HG03342 (cell line): ENCODE data around the gene RNF138.
"Not testable (repeated sequence)": the region's sequence is repeated elsewhere in the genome, so short reads cannot be mapped to it uniquely, and the experiment has no call there.

Experiments
- ATAC-seq: cut with Tn5 transposase; IDR thresholded peaks from one replicate; pipeline ENCODE4 v1.9.1; 2021; ENCODE audit warnings: mild to moderate bottlenecking, moderate library complexity; ENCODE audit not compliant: unreplicated experiment

RNF138 gene

DNA sequence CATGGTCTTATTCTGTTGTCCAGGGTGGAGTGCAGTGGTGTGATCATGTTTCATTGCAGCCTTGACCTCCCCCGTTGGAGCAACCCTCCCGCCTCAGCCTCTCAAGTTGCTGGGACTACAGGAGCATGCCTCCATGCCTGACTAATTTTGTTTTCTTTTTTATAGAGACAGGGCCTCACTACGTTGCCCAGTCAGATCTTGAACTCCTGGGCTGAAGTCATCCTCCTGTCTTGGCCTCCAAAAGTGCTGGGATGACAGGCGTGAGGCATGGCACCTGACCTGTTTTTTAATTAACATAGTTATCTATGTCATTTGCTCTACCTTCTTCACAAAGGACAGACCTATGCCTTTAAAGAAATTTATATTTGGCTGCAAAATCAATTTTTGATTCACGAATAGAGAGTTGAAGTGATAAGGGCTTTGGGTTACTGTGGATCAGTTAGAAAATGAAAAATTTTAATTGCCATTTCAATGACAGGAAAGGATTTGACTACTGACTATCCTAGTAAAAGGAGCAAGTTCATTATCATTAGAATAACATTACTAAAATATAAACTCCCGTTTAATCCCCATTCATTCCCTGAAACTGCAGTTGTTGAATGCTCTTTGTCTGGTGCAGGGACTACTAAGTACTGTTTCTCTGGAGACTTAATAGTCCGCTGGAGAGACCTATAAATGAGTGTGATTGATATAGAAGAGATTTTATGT, 3.7 kb downstream of the RNF138 start:
- no peak for ATAC-seq

- ATAC-seq: no peak
Observed at GRCh38 chr18:32095900-32096229, 4.2 kb downstream of the RNF138 start.

DNA sequence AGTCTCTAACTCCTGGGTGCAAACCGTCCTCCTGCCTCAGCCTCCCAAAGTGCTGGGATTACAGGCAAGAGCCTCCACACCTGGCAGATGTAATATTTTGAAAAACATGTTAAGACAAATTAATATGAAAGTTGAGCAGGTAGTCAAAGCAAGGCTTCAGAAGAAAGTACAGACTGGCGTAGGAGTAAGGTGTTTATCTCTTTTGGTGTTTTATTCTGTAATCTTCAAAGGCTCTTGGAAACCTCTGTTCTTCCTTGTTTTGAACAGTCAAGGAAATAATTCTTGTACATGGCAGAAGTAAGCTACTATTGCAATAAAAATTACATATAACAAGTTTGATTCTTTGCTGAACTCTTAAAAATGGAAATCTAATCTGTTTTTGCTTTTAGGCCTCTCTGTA, 5.3 kb downstream of the RNF138 start:
- ATAC-seq: no peak

DNA sequence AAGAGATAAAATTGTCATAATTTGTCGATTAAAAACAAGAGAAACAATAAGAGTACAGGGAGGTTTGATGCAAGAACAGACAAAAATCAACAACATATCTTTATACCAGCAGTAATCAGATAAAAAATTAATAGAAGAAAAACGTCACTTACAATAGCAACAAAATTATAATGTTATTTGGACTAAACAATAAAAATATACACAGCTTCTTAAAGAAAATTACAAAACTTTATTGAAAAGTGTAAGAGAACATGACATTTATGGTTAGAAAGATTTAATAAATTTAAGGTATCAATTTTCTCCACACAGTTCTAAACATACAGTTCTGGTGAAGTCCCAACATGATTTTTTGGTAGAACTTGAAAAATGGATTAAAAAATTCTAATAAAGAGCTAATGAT, 12.8 kb downstream of the RNF138 start:
- no peak for ATAC-seq

- ATAC-seq: no peak
Observed at GRCh38 chr18:32110005-32110404, 18.3 kb downstream of the RNF138 start.

DNA sequence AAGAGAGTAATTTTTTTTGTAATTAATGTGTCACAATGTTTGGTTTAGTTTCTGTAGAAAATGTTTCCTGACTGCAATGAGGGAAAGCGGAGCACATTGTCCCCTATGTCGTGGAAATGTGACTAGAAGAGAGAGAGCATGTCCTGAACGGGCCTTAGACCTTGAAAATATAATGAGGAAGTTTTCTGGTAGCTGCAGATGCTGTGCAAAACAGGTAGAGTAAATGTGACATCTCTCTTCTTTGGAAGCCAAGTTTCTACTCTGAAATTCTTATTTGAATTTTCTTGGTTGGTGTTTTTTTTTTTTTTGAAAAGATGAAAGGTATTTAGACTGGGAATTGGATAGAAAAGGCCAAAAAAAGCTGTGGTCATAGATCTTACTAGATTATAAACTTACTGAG, 20.0 kb downstream of the RNF138 start:
- no peak for ATAC-seq

DNA sequence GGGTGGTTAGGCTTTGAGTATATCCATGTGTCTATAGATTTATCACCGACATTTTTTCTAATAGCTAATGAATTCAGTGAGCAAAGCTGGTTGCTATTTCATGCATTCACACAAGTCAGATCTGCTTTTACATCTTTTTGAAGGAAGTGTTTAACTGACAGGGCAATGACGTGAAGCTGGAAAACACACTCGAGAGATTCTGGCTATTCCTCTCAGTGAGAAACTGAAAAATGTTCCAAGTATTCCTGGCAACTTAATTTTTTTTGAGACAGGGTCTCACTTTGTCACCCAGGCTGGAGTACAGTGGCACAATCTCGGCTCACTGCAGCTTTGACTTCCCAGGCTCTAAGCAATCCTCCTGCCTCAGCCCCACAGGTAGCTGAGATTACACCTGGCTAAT, 21.2 kb downstream of the RNF138 start:
- no peak for ATAC-seq

- no peak for ATAC-seq
Observed at GRCh38 chr18:32114293-32114942, 22.7 kb downstream of the RNF138 start.

GRCh38 chr18:32122039-32122438, 30.4 kb downstream of the RNF138 start:
- no peak for ATAC-seq

- no peak for ATAC-seq
Observed at GRCh38 chr18:32126538-32126937, 34.9 kb downstream of the RNF138 start.

- ATAC-seq: no peak
Observed at GRCh38 chr18:32135625-32136024, 44.0 kb downstream of the RNF138 start.

- no peak for ATAC-seq
Observed at GRCh38 chr18:32138332-32138982, 46.8 kb downstream of the RNF138 start.

GRCh38 chr18:32139835-32140283, 48.2 kb downstream of the RNF138 start:
- ATAC-seq: no peak

GRCh38 chr18:32148185-32148870, 56.7 kb downstream of the RNF138 start:
- ATAC-seq: no peak

GRCh38 chr18:32152705-32153448, 61.2 kb downstream of the RNF138 start:
- peak; percentile 93 for ATAC-seq

DNA sequence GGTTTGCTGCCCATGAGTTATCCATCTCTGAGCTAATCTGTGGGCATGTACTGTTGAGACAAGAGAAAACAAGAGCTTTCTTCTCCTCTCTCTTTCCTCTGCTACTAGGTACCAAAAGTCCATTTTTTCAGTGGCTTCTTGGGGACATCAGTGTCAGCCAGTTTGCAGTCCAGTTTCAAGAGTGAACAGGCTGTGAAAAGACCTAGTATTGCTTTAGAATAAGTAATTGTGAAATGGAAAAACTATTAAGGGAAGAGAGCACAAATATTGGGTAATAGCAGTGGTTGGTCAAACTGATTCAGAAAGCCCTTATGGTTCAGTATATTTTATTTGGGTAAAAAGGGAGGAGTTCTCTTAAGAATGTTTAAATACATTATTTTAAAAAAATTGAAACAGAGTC, 65.2 kb downstream of the RNF138 start:
- ATAC-seq: no peak

- ATAC-seq: no peak
Observed at GRCh38 chr18:32157580-32157979, 65.9 kb downstream of the RNF138 start.

GRCh38 chr18:32158108-32158624, 66.5 kb downstream of the RNF138 start:
- ATAC-seq: peak; percentile 93

GRCh38 chr18:32158631-32159030, 67.0 kb downstream of the RNF138 start:
- not testable (repeated sequence) for ATAC-seq

GRCh38 chr18:32160547-32160946, 68.9 kb downstream of the RNF138 start:
- ATAC-seq: no peak
